ENCODE results near the gene GSC2.
A peak's percentile ranks its signal among the peaks of the same experiment; 100 is the strongest.

GSC2 gene

GRCh38 chr22:19149991-19150390 is at the start of gene GSC2:
TSS of gene GSC2 (minus strand) at chr22:19150292. CDS start at chr22:19150283, 9 bp downstream.
- Histone ChIP-seq H3K4me3 (ENCODE audit: low read depth in 1 of 5, low read length in 5 of 5) (peak within 1 kb of the TSS in 2 of 5 donors; percentile 8 to 29), H3K27ac (ENCODE audit: low read depth, low read length) (no peak within 1 kb of the TSS), H3K9me3 (ENCODE audit: control insufficient read depth in 5 of 5, low read length in 5 of 5) (peaks cover 0 to 5% (median 4%) of the 10 kb centered on the region in 5 donors), H3K4me1 (ENCODE audit: control insufficient read depth in 5 of 5, insufficient read depth in 5 of 5, low read length in 5 of 5) (peaks cover 0 to 9% (median 6%) of the 10 kb centered on the region in 5 donors), H3K36me3 (ENCODE audit: control insufficient read depth in 5 of 5, insufficient read depth in 5 of 5, low read length in 5 of 5) (no peaks in the 10 kb centered on the region), H3K9ac (ENCODE audit: low read length in 5 of 5) (no peak within 1 kb of the TSS), H3K27me3 (ENCODE audit: control insufficient read depth in 5 of 5, insufficient read depth in 4 of 5, low read length in 5 of 5) (peaks cover 31 to 55% (median 45%) of the 10 kb centered on the region in 5 donors)

GRCh38 chr22:19199479-19199878 is 49.4 kb upstream of the GSC2 start:
- Histone ChIP-seq H3K27me3 (ENCODE audit: control insufficient read depth in 5 of 5, insufficient read depth in 4 of 5, low read length in 5 of 5) (no peaks in the 10 kb centered on the region), H3K36me3 (ENCODE audit: control insufficient read depth in 5 of 5, insufficient read depth in 5 of 5, low read length in 5 of 5) (peaks cover 0 to 43% (median 35%) of the 10 kb centered on the region in 5 donors), H3K9me3 (ENCODE audit: control insufficient read depth in 5 of 5, low read length in 5 of 5) (no peaks in the 10 kb centered on the region), H3K4me3 (ENCODE audit: low read depth in 1 of 5, low read length in 5 of 5) (no peak overlapping the region), H3K4me1 (ENCODE audit: control insufficient read depth in 5 of 5, insufficient read depth in 5 of 5, low read length in 5 of 5) (no peaks in the 10 kb centered on the region), H3K27ac (ENCODE audit: low read depth, low read length) (no peak overlapping the region), H3K9ac (ENCODE audit: low read length in 5 of 5) (no peak overlapping the region)

- H3K27me3 ChIP-seq (ENCODE audit: control insufficient read depth in 5 of 5, insufficient read depth in 4 of 5, low read length in 5 of 5), result no peaks in the 10 kb centered on the region
- no peak overlapping the region for H3K27ac ChIP-seq (ENCODE audit: low read depth, low read length)
- peaks cover 0 to 49% (median 36%) of the 10 kb centered on the region in 5 donors for H3K36me3 ChIP-seq (ENCODE audit: control insufficient read depth in 5 of 5, insufficient read depth in 5 of 5, low read length in 5 of 5)
These were observed 48.1 kb upstream of the GSC2 start for GRCh38 chr22:19197997-19198865.

GRCh38 chr22:19196841-19197612 is 46.9 kb upstream of the GSC2 start:
- Histone ChIP-seq H3K27me3 (ENCODE audit: control insufficient read depth in 5 of 5, insufficient read depth in 4 of 5, low read length in 5 of 5) (no peaks in the 10 kb centered on the region), H3K4me1 (ENCODE audit: control insufficient read depth in 5 of 5, insufficient read depth in 5 of 5, low read length in 5 of 5) (no peaks in the 10 kb centered on the region), H3K4me3 (ENCODE audit: low read depth in 1 of 5, low read length in 5 of 5) (no peak overlapping the region), H3K9ac (ENCODE audit: low read length in 5 of 5) (no peak overlapping the region), H3K27ac (ENCODE audit: low read depth, low read length) (no peak overlapping the region), H3K9me3 (ENCODE audit: control insufficient read depth in 5 of 5, low read length in 5 of 5) (no peaks in the 10 kb centered on the region), H3K36me3 (ENCODE audit: control insufficient read depth in 5 of 5, insufficient read depth in 5 of 5, low read length in 5 of 5) (peaks cover 0 to 52% (median 47%) of the 10 kb centered on the region in 5 donors)

More at GRCh38 chr22:19197997-19198865, 48.1 kb upstream of the GSC2 start:
- H3K4me1 ChIP-seq (ENCODE audit: control insufficient read depth in 5 of 5, insufficient read depth in 5 of 5, low read length in 5 of 5), result no peaks in the 10 kb centered on the region
- no peaks in the 10 kb centered on the region for H3K9me3 ChIP-seq (ENCODE audit: control insufficient read depth in 5 of 5, low read length in 5 of 5)
- no peak overlapping the region for H3K9ac ChIP-seq (ENCODE audit: low read length in 5 of 5)
- H3K4me3 ChIP-seq (ENCODE audit: low read depth in 1 of 5, low read length in 5 of 5), result no peak overlapping the region

- H3K9ac ChIP-seq (ENCODE audit: low read length in 5 of 5), result no peak overlapping the region
- no peaks in the 10 kb centered on the region for H3K27me3 ChIP-seq (ENCODE audit: control insufficient read depth in 5 of 5, insufficient read depth in 4 of 5, low read length in 5 of 5)
- no peaks in the 10 kb centered on the region for H3K4me1 ChIP-seq (ENCODE audit: control insufficient read depth in 5 of 5, insufficient read depth in 5 of 5, low read length in 5 of 5)
- H3K9me3 ChIP-seq (ENCODE audit: control insufficient read depth in 5 of 5, low read length in 5 of 5), result no peaks in the 10 kb centered on the region
- peaks cover 0 to 49% (median 45%) of the 10 kb centered on the region in 5 donors for H3K36me3 ChIP-seq (ENCODE audit: control insufficient read depth in 5 of 5, insufficient read depth in 5 of 5, low read length in 5 of 5)
- no peak overlapping the region for H3K4me3 ChIP-seq (ENCODE audit: low read depth in 1 of 5, low read length in 5 of 5)
- no peak overlapping the region for H3K27ac ChIP-seq (ENCODE audit: low read depth, low read length)
These were observed 46.0 kb upstream of the GSC2 start for GRCh38 chr22:19195796-19196731.

- H3K27me3 ChIP-seq (ENCODE audit: control insufficient read depth in 5 of 5, insufficient read depth in 4 of 5, low read length in 5 of 5), result no peaks in the 10 kb centered on the region
- H3K27ac ChIP-seq (ENCODE audit: low read depth, low read length), result no peak overlapping the region
- no peak overlapping the region for H3K4me3 ChIP-seq (ENCODE audit: low read depth in 1 of 5, low read length in 5 of 5)
- H3K9me3 ChIP-seq (ENCODE audit: control insufficient read depth in 5 of 5, low read length in 5 of 5), result no peaks in the 10 kb centered on the region
- peaks cover 0 to 47% (median 43%) of the 10 kb centered on the region in 5 donors for H3K36me3 ChIP-seq (ENCODE audit: control insufficient read depth in 5 of 5, insufficient read depth in 5 of 5, low read length in 5 of 5)
- no peak overlapping the region for H3K9ac ChIP-seq (ENCODE audit: low read length in 5 of 5)
- H3K4me1 ChIP-seq (ENCODE audit: control insufficient read depth in 5 of 5, insufficient read depth in 5 of 5, low read length in 5 of 5), result no peaks in the 10 kb centered on the region
These were observed 44.9 kb upstream of the GSC2 start for GRCh38 chr22:19194766-19195536.

- Histone ChIP-seq H3K4me3 (ENCODE audit: low read depth in 1 of 5, low read length in 5 of 5) (no peak overlapping the region), H3K27me3 (ENCODE audit: control insufficient read depth in 5 of 5, insufficient read depth in 4 of 5, low read length in 5 of 5) (no peaks in the 10 kb centered on the region), H3K4me1 (ENCODE audit: control insufficient read depth in 5 of 5, insufficient read depth in 5 of 5, low read length in 5 of 5) (no peaks in the 10 kb centered on the region), H3K9me3 (ENCODE audit: control insufficient read depth in 5 of 5, low read length in 5 of 5) (no peaks in the 10 kb centered on the region), H3K9ac (ENCODE audit: low read length in 5 of 5) (no peak overlapping the region), H3K27ac (ENCODE audit: low read depth, low read length) (no peak overlapping the region), H3K36me3 (ENCODE audit: control insufficient read depth in 5 of 5, insufficient read depth in 5 of 5, low read length in 5 of 5) (peaks cover 0 to 39% (median 34%) of the 10 kb centered on the region in 5 donors)
These were observed 43.8 kb upstream of the GSC2 start for GRCh38 chr22:19193879-19194278.

- H3K4me1 ChIP-seq (ENCODE audit: control insufficient read depth in 5 of 5, insufficient read depth in 5 of 5, low read length in 5 of 5), result peaks cover 0 to 3% (median 0%) of the 10 kb centered on the region in 5 donors
- H3K36me3 ChIP-seq (ENCODE audit: control insufficient read depth in 5 of 5, insufficient read depth in 5 of 5, low read length in 5 of 5), result peaks cover 0 to 22% (median 15%) of the 10 kb centered on the region in 5 donors
- no peaks in the 10 kb centered on the region for H3K9me3 ChIP-seq (ENCODE audit: control insufficient read depth in 5 of 5, low read length in 5 of 5)
- H3K9ac ChIP-seq (ENCODE audit: low read length in 5 of 5), result no peak overlapping the region
- H3K27me3 ChIP-seq (ENCODE audit: control insufficient read depth in 5 of 5, insufficient read depth in 4 of 5, low read length in 5 of 5), result no peaks in the 10 kb centered on the region
- no peak overlapping the region for H3K27ac ChIP-seq (ENCODE audit: low read depth, low read length)
- H3K4me3 ChIP-seq (ENCODE audit: low read depth in 1 of 5, low read length in 5 of 5), result no peak overlapping the region
These were observed 37.8 kb upstream of the GSC2 start for GRCh38 chr22:19187716-19188563.
